ENCODE data around the gene ZFHX3. TPM values are rescaled to one million over a fixed set of nuclear protein-coding genes. Genes with fewer than 3 reads are reported as not detected.

Gene ZFHX3
- total RNA-seq, 2 donors from 2014 or later, result 0.21 to 0.22 TPM

- ATAC-seq (replicated peaks), result no peak
Measured at GRCh38 chr16:72827866-72828265, 220.1 kb downstream of the ZFHX3 start.

DNA sequence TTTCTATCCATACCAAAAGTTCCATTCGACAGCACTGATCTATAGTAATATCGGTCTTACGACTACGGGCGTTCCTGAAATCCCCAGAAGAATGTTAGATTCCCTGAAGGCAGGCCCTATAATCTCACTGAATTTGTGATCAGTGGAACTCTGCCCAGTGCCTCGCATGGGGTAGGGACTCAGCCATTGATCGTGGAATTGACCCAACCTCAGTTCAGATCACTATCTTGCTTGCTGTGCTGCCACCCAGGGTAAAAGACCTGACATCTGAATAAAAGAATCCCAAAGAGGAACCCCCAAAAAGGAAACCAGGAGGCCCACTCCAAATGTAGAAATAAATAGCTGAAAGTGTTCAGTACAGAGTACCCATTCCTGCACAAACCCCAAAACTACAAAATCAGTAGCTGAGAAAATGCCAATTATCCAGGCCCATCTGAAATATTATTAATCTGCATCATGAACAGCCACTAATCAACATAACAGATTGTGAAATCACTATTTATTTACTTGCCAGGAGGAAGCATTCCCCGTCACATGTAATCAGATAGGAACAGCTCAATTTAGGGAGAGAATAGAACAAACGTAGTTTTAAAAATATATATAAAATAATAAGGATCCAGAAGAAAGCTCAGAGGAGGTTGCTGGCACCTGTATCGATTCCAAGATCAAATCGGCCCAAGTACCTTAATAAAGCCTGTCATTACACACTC lies 221.9 kb downstream of the ZFHX3 start:
- Mint-ChIP-seq H3K27ac (no peak overlapping the region), H3K4me1 (no peaks in the 10 kb centered on the region), H3K36me3 (ENCODE audit: low read depth) (no peaks in the 10 kb centered on the region), H3K4me3 (no peak overlapping the region), H3K27me3 (no peaks in the 10 kb centered on the region), H3K9me3 (no peaks in the 10 kb centered on the region)
- ATAC-seq (replicated peaks), result no peak

More at GRCh38 chr16:72827866-72828265, 220.1 kb downstream of the ZFHX3 start:
- no peak overlapping the region for H3K4me3 Mint-ChIP-seq
- H3K4me1 Mint-ChIP-seq, result no peaks in the 10 kb centered on the region
- no peak overlapping the region for H3K27ac Mint-ChIP-seq
- H3K9me3 Mint-ChIP-seq, result no peaks in the 10 kb centered on the region
- no peaks in the 10 kb centered on the region for H3K36me3 Mint-ChIP-seq (ENCODE audit: low read depth)
- H3K27me3 Mint-ChIP-seq, result no peaks in the 10 kb centered on the region

DNA sequence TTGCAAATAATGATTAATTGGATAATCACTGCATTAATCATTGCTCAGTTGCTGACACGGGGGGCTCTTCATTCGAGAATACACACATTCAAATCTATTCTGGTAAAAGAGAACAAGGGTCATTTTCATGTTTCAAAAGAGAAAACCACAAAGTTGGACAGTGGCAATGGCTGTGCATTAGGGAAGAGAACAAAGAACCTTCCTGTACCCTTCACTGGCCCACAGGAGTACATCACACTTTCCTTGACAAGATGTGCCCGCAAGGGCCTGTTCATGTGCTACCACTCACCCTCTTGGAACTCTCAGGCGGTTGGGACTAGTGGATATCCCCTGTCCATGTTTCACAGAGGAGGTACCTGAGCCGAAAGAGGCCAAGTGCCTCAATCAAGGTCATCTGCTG lies 223.2 kb downstream of the ZFHX3 start:
- ATAC-seq (replicated peaks), result no peak
- H3K36me3 Mint-ChIP-seq (ENCODE audit: low read depth), result no peaks in the 10 kb centered on the region
- H3K4me3 Mint-ChIP-seq, result no peak overlapping the region
- H3K27ac Mint-ChIP-seq, result no peak overlapping the region
- H3K9me3 Mint-ChIP-seq, result no peaks in the 10 kb centered on the region
- H3K4me1 Mint-ChIP-seq, result no peaks in the 10 kb centered on the region
- no peaks in the 10 kb centered on the region for H3K27me3 Mint-ChIP-seq

- no peaks in the 10 kb centered on the region for H3K36me3 Mint-ChIP-seq (ENCODE audit: low read depth)
- no peak for ATAC-seq (replicated peaks)
Measured at GRCh38 chr16:72824027-72824426, 223.9 kb downstream of the ZFHX3 start.

GRCh38 chr16:72821185-72821950 lies 226.6 kb downstream of the ZFHX3 start:
- Mint-ChIP-seq H3K9me3 (no peaks in the 10 kb centered on the region), H3K4me1 (no peaks in the 10 kb centered on the region), H3K27me3 (no peaks in the 10 kb centered on the region), H3K4me3 (no peak overlapping the region), H3K27ac (no peak overlapping the region), H3K36me3 (ENCODE audit: low read depth) (no peaks in the 10 kb centered on the region)
- no peak for ATAC-seq (replicated peaks)

More at GRCh38 chr16:72824027-72824426, 223.9 kb downstream of the ZFHX3 start:
- Mint-ChIP-seq H3K27me3 (no peaks in the 10 kb centered on the region), H3K4me3 (no peak overlapping the region), H3K9me3 (no peaks in the 10 kb centered on the region), H3K4me1 (no peaks in the 10 kb centered on the region), H3K27ac (no peak overlapping the region)

DNA sequence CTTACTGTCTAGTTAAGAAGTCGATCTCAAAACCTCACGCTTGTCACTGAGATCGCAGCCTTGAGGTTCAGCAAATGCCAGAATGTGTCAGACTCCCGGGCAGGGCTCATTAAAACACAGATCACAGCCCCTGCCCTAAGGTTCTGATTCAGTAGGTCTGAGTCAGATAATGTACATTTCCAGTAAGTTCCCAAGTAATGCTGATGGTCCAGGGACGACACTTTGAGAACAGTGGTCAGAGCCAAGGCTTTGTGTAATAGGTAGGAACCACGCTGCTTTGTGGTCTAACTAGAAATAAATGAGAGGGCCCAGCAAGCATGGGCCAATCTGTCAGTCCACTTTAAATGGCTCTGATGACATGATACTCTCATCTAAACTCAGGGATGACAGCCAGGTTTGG lies 228.6 kb downstream of the ZFHX3 start:
- no peaks in the 10 kb centered on the region for H3K27me3 Mint-ChIP-seq

GRCh38 chr16:72818236-72818845 lies 229.6 kb downstream of the ZFHX3 start:
- Mint-ChIP-seq H3K4me1 (no peaks in the 10 kb centered on the region), H3K27me3 (no peaks in the 10 kb centered on the region), H3K27ac (no peak overlapping the region), H3K9me3 (no peaks in the 10 kb centered on the region), H3K4me3 (no peak overlapping the region), H3K36me3 (ENCODE audit: low read depth) (no peaks in the 10 kb centered on the region)
- ATAC-seq (replicated peaks), result no peak

More for the DNA sequence above, 228.6 kb downstream of the ZFHX3 start:
- no peaks in the 10 kb centered on the region for H3K36me3 Mint-ChIP-seq (ENCODE audit: low read depth)
- H3K27ac Mint-ChIP-seq, result no peak overlapping the region
- H3K4me1 Mint-ChIP-seq, result no peaks in the 10 kb centered on the region
- ATAC-seq (replicated peaks), result no peak
- no peak overlapping the region for H3K4me3 Mint-ChIP-seq
- no peaks in the 10 kb centered on the region for H3K9me3 Mint-ChIP-seq

DNA sequence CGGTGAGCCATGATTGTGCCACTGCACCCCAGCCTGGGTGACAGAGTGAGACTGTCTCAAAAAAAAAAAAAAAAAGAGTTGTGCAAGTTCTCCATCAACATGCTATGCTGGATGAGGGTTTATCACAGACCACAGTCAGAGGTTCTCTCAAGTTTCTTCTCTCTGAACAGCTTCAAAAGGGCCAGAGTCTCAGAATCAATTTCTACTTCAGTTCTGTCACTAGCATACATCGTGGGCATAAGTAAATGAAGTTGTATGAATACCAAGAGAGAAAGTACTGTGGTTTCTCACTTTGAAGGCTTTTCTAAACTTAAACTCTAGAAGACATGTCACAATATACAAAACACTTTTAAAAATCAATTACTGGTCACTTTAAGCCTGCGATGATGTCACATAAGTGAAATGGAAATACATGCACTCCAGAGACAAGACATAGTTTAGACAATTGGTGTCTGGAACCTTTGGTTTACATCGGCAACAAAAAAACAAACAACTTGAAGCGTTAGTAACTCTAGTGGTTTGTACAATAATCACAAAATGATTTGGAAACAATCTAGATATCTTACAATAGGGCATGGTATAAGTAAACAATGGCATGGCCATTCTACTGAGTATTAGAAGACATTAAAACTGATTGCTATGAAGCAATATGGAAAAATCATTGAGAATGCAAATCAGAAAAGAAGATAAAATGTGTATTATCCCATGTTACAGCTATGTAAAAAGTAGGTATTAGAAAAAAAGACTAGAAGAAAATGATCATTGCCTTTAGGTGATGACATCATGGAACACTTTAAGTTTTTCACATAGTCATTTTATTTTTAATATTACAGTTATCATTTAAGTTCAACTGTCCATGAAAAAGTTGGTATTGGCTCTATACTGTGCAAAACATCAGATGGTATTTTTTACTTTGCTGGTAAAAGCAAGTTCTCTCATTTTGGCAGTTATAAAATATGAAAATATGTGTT lies 232.3 kb downstream of the ZFHX3 start:
- Mint-ChIP-seq H3K4me3 (no peak overlapping the region), H3K27ac (no peak overlapping the region), H3K36me3 (ENCODE audit: low read depth) (no peaks in the 10 kb centered on the region), H3K27me3 (no peaks in the 10 kb centered on the region), H3K4me1 (no peaks in the 10 kb centered on the region), H3K9me3 (no peaks in the 10 kb centered on the region)
- no peak for ATAC-seq (replicated peaks)

GRCh38 chr16:72814226-72814625 lies 233.7 kb downstream of the ZFHX3 start:
- Mint-ChIP-seq H3K27ac (no peak overlapping the region), H3K9me3 (no peaks in the 10 kb centered on the region), H3K36me3 (ENCODE audit: low read depth) (no peaks in the 10 kb centered on the region), H3K4me1 (no peaks in the 10 kb centered on the region), H3K4me3 (no peak overlapping the region), H3K27me3 (no peaks in the 10 kb centered on the region)
- ATAC-seq (replicated peaks), result no peak

- no peaks in the 10 kb centered on the region for H3K27me3 Mint-ChIP-seq
- no peaks in the 10 kb centered on the region for H3K4me1 Mint-ChIP-seq
- H3K9me3 Mint-ChIP-seq, result no peaks in the 10 kb centered on the region
- no peaks in the 10 kb centered on the region for H3K36me3 Mint-ChIP-seq (ENCODE audit: low read depth)
- no peak overlapping the region for H3K4me3 Mint-ChIP-seq
- H3K27ac Mint-ChIP-seq, result no peak overlapping the region
- ATAC-seq (replicated peaks), result no peak
Measured at GRCh38 chr16:72812672-72813071, 235.3 kb downstream of the ZFHX3 start.

DNA sequence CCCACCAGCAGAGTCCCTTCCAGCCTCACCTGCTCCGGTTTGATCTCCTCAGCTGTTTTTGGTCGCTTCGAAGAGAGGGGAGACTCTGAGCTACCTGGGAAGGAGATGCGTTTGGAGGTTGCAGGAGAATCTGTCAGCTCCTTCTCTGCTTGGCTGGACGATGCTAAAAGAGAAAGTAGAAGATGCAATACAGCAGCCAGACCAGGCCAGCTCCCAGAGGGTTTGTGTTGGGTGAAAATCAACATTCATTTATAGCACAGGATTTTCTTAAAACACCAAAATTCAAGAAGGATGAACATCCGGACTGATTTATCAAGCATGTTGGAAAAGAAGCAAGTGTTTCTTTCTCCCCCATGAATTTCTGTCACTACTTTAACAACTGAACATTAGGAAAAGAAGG lies 236.1 kb downstream of the ZFHX3 start:
- no peak for ATAC-seq (replicated peaks)
- Mint-ChIP-seq H3K9me3 (no peaks in the 10 kb centered on the region), H3K27ac (no peak overlapping the region), H3K4me3 (no peak overlapping the region), H3K4me1 (no peaks in the 10 kb centered on the region), H3K27me3 (no peaks in the 10 kb centered on the region), H3K36me3 (ENCODE audit: low read depth) (no peaks in the 10 kb centered on the region)

- no peaks in the 10 kb centered on the region for H3K9me3 Mint-ChIP-seq
- H3K4me1 Mint-ChIP-seq, result no peaks in the 10 kb centered on the region
- no peaks in the 10 kb centered on the region for H3K36me3 Mint-ChIP-seq (ENCODE audit: low read depth)
- no peak overlapping the region for H3K27ac Mint-ChIP-seq
- H3K27me3 Mint-ChIP-seq, result no peaks in the 10 kb centered on the region
- no peak for ATAC-seq (replicated peaks)
- H3K4me3 Mint-ChIP-seq, result no peak overlapping the region
Measured at GRCh38 chr16:72811188-72811720, 236.7 kb downstream of the ZFHX3 start.

GRCh38 chr16:72810480-72810879 lies 237.4 kb downstream of the ZFHX3 start:
- Mint-ChIP-seq H3K36me3 (ENCODE audit: low read depth) (no peaks in the 10 kb centered on the region), H3K4me1 (no peaks in the 10 kb centered on the region), H3K27ac (no peak overlapping the region), H3K27me3 (no peaks in the 10 kb centered on the region), H3K9me3 (no peaks in the 10 kb centered on the region), H3K4me3 (no peak overlapping the region)
- ATAC-seq (replicated peaks), result no peak

GRCh38 chr16:72809446-72809845 lies 238.5 kb downstream of the ZFHX3 start:
- Mint-ChIP-seq H3K27me3 (no peaks in the 10 kb centered on the region), H3K4me3 (no peak overlapping the region), H3K4me1 (no peaks in the 10 kb centered on the region), H3K27ac (no peak overlapping the region), H3K36me3 (ENCODE audit: low read depth) (no peaks in the 10 kb centered on the region), H3K9me3 (no peaks in the 10 kb centered on the region)
- no peak for ATAC-seq (replicated peaks)
